HG02973 (cell line): ENCODE measurements around the gene CEP170B.
"Not testable (repeated sequence)": the region's sequence is repeated elsewhere in the genome, so short reads cannot be mapped to it uniquely, and the experiment has no call there.

Source experiments
- ATAC-seq: cut with Tn5 transposase; IDR thresholded peaks from one replicate; pipeline ENCODE4 v1.9.1; 2021; ENCODE audit warnings: moderate library complexity; ENCODE audit not compliant: unreplicated experiment

CEP170B gene

DNA sequence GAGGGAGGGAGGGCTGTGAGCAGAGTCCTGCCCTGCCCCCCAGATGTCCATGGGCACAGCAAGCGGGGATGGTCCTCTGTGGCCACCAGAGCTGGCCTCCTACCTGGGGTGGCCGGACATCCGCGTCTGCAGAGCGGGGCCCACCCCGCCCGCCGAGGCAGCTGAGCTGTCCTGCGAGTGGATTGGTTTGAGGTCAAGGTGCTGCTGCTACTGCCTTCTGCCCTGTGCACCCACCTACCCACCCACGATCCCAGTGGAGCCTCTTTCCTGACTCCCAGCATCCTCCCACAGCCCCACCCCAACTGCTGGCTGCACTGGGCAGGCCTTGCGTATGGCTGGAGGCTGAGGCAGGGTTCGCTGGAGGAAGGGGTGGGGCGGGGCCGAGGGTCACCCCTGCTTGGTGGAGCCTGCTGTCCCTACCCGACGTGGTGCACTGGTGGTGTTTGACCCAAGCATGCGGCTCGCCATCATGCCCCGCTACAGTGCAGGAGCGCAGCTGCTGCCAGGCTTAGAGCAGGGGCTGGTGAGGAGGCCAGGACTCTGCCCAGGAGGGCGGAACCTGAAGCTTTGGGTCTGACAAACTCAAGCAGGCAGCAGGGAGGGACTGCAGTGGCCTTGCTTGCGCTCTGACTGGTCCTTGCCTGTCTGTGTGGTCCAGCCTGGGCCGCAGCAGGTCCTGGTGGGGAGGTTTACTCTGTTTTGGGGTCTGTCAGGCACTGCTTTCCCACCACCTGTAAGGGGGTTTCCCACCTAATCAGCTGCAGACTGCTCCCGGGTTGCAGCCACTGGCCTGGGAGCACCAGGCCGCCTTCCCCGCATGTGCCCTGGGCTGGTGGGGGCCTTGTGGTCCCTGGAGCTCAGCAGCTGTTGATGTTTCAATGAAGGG, 23.7 kb downstream of the CEP170B start:
- ATAC-seq, result no peak

DNA sequence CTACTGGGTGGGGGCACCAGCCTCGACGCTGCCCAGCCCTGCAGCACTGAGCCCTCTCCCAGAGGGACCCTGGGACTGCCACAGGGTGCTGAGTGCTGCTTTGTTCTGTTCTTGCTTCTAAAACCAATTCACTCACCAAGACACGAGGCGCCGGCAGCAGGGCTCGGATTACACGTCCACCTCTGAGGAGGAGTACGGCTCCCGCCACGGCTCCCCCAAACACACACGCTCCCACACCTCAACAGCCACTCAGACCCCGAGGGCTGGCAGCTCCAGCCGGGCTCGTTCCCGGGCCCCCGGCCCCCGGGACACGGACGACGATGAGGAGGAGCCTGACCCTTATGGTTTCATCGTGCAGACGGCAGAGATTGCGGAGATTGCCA, 24.3 kb downstream of the CEP170B start:
- ATAC-seq, result no peak

DNA sequence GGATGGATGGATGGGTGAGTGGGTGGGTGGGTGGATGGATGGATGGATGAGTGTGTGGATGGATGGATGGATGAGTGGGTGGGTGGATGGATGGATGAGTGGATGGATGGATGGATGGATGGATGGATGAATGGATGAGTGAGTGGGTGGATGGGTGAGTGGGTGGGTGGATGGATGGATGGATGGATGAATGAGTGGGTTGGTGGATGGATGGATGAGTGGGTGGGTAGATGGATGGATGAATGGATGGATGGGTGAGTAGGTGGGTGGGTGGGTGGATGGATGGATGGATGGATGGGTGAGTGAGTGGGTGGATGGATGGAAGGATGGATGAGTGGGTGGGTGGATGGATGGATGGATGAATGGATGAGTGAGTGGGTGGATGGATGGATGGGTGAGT, 25.2 kb downstream of the CEP170B start:
- not testable (repeated sequence) for ATAC-seq

DNA sequence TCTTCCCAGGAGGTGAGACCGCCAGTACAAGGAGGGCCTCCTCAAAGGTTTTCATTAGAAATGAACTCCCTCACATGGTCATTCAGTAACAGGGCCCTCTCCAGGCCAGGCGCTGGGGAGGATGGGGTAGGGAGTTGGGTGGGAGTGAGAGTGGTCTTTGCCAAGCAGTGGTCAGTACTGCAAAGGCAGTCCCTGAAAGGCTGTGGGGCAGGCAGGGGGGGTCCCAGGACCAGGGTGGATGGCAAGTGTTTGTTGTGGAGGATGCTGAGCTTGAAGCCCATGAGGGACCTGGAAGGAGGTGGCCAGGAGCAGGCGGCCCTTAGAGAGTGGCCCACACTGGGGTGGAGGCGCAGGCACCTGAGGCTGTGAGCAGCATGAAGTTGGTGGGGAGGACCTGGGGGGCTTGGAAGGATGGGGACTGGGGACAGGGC, 26.1 kb downstream of the CEP170B start:
- no peak for ATAC-seq

DNA sequence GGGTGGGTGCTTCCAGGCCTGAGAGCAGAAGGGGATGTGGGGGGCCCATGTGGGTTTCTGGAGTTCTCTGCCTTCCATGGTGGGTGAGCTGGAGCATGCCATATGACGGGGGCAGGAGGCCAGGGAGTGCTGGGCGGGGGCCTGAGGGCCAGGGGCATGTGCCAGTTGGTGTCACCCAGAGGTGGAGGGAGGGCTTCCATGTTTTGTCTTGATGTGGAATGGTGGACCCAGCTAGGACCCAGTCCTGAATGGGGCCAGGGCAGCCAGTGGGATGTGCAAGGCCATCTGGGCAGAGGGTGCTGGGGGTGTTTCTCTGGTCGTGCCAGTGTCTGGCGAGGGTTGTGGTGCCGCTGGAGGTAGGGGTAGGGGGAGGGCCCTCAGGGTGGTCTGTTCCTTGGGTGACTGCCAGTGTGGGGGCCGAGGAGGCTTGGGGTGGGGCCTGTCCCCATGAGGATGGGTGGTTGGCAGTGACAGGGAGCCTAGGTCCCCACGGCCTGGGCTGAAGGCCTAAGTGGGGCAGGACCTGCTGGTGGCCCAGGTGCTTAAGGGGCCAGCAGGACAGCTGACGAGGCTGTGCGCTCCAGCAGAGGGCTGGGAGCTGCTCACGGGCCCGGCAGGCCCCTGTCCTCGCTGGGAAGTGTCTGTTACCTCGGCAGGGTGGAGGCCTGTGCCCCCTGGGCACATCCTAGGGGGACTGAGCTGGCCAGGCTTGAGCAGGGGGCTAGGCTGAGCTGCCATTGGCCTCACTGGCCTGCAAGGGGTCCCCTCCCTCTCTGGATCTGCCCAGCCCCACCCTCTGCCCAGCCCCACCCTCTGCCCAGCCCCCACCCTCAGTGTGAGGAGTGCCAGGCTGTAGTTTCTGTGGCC, 26.8 kb downstream of the CEP170B start:
- no peak for ATAC-seq

DNA sequence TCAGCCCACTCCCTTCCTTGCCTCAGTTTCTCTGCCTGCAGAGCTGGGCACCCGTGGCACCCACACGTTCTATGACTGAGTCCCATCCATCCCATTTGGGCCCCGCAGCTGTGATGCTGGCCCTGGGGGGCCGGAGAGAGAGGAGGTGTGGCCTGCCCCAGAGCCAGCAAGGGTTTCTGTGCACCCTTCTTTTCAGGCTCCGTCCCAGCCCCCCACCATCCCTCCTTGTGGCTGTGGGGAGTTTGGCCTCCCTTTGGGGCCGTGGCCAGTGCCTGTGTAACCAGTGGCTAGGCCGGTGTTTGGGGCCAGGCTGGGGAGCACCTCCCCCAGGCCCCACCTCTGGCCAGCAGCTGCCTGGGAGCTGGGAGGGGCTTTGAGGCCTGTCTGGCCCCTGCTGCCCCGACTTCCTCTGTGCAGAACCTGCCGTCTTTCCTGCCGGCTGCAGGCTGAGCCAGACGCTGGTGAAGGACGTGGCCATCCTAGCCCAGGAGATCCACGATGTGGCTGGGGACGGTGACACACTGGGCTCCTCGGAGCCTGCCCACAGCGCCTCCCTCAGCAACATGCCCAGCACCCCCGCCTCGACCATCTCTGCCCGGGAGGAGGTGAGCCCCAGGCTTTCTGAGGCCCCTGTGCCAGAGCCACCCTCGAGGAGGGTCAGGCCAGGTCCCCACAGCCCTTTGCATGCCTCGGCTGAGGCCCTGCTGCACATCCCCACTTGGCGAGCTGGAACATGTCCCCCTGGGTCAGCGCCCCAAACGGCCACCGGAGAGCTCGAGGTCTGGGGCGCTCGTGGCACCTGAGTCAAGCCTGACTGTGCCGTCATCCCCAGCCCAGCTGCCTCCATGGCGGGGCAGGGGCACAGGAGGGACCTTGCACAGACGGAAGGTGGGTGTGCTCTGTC, 27.7 kb downstream of the CEP170B start:
- ATAC-seq, result no peak

DNA sequence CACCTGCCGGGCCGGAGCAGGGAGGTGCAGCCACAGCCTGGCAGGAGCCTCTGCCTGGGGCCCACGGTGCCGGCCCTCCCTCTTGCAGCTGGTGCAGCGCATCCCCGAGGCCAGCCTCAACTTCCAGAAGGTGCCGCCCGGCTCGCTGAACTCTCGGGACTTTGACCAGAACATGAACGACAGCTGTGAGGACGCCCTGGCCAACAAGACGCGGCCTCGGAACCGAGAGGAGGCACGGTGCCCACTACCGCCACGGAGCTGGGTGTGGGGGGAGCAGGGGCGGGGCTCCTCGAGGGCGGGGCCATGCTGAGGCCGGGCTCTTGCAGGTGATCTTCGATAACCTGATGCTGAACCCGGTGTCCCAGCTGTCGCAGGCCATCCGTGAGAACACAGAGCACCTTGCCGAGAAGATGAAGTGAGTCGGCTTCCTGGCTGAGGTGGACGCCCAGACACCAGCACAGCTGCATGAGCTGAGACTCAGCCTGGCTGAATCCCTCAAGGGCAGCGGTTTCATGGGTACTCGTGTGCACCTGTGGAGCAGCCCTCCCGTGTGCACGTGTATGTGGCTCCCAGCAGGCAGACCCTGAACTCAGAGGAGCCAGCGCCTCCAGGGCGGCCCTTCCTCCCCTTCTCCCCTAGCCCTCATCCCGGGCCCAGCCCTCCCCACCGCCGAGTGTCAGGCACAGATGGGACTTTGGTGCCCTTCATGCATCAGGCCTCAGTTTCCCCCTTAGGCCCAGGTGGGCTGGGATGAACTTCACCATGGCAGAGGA, 28.6 kb downstream of the CEP170B start:
- ATAC-seq, result no peak

DNA sequence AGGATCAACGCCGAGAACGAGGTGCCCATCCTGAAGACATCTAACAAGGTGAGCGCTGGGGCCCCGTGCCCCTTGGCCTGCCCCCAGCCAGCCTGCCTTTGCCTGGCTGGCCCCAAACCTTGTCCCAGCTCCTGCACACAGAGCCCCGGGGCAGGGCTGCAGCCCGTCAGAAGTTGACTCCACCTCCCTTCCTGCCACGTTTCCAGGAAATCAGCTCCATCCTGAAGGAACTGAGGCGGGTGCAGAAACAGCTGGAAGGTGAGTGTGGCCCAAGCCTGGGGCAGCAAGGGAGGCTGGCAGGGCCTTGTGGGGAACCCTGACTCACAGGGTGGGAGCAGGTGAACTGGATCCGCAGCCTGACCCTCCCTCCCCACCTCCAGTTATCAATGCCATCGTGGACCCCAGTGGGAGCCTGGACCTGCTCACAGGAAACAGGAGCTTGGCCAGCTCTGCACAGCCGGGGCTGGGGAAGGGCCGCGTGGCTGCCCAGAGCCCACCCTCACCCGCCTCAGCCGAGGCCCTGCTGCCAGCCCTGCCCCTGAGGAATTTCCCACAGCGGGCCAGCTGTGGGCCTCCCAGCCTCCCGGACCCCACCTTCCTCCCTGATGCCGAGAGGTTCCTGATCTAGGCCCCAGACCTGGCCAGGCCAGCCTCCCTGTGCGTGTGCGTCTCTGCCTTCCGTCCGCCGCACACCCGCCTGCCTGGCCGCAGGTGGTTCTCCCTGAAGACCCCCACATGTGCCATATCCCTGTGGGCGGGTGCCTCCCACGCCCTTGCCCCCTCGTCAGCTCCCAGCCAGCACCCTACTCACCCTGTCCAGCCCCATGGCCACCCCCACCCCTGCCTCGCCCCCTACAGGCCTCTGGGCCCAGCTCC, 29.5 kb downstream of the CEP170B start:
- no peak for ATAC-seq

DNA sequence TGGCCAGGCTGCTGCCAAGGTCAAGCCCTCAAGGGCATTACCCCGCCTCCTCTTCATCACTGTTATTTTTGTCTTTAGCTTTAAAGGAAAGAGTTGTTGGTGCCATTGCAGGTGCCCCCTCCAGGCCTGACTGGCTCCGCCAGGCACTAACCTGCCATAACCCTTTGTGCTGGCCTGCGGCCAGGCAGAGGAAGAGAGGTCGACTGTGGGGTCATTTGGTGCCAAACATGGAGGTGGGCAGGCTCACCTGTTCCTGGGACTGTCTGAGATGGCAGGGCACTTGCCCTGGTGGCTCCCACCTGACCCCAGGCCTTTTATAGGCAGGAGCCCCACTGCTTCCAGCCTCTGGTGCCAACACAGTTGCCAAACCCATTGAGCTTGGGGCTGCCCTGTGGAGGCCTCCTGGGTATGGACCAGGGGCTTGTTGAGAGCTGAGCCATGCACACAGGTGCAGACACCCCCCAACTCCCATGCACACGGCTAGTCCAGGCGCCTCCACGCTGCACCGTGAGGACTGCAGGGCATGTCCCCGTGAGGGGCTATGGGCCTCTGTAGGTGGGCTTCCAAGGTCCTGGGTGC, 30.2 kb downstream of the CEP170B start:
- ATAC-seq, result no peak

DNA sequence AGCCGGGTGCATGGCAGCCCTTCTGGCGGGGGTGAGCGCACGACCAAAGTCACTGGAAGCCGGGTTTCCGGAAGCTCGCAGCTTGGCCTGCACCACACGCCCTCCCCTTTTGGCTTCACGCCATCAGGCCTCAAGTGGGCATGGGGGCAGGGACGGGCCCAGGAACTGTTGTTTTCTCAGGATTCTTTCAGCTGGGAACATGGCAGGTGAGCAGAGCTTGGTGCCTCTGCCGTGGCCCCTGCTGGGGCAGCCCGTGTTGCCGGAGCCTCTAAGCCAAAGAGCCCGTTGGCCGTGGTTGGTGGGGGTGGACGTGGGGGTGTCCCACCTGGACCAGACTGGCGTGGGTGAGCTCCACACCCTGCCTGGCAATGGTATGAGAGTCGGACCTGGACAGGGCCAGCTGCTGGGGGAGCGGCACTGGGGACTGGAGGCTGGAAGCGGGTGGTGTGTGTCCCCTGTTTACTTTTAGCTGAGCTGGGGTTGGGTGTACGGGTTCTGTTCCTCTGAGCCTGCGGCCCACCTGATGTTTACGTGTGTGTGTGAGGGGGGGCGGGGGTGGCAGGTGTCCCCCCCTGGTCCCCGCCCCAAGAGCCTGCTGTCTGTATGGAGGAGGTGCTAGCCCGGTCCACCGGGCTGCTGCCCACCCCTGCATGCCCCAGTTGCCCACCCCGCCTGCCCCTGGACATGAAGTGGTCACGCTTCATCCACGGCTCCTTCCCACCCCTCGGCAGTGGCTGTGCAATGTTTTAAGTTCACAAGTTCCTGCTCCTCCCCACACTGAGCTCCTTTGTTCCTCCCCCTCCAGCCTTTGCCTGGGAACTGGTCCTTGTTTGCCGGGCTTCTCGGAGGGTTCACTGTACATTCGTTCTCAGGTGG, 31.0 kb downstream of the CEP170B start:
- no peak for ATAC-seq

DNA sequence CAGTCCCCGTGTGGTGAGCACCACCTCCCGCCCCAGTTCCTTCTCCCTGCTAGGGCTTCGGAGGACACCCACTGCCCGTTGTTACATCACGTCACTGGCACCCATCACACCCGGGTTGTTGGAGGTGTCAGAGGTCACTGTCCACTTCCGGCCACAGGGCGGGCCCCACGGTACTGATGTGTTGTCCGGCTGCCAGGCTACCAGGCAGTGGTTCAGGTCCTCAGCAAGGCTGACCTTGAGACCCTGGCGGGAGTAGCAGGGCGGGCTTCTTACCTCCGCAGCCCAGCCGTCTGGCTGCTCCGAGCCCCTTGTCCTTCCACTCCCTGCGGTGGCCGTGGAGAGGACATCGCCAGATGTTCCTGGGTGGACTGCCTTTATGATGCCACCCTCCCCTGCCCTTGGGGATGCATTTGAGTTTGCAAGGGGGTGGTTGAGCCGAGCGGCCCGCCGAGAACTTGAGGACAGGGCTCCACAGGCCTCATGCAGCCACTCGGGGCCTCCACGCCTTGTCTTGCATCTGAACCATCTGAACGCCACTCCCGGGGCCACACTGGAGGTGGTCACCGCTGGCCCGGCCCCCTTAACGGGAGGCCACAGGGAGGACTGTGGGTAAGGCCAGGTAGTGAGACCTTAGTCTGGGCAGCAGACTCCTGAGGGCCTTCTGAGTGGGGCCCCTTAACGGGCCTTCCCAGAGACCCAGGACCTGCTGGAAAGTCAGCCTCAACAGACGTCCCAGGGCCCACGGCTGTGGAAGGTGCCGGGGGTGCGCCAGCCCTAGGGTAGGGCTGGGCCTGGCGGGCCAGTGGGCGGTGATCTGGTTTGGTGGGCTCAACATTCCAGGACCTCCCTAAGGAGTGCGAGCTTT, 32.5 kb downstream of the CEP170B start:
- no peak for ATAC-seq

DNA sequence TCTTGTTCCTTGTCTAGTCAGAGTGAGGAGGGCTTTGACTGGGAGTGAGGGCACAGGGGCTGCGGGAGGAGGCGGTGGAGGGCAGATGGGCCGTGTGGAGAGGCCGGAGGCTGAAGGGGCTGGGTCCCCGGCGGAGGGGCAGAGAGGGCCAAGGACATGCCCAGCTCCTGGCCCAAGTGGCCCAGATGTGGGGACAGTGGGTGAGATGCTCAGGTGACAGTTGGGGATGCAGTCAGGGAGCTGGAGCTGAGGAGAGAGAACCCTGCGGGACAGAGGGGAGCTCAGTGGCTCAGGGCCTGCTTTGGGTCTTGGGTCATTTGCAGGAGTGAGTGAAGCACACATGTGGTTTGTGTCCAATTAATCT, 33.1 kb downstream of the CEP170B start:
- ATAC-seq, result no peak

DNA sequence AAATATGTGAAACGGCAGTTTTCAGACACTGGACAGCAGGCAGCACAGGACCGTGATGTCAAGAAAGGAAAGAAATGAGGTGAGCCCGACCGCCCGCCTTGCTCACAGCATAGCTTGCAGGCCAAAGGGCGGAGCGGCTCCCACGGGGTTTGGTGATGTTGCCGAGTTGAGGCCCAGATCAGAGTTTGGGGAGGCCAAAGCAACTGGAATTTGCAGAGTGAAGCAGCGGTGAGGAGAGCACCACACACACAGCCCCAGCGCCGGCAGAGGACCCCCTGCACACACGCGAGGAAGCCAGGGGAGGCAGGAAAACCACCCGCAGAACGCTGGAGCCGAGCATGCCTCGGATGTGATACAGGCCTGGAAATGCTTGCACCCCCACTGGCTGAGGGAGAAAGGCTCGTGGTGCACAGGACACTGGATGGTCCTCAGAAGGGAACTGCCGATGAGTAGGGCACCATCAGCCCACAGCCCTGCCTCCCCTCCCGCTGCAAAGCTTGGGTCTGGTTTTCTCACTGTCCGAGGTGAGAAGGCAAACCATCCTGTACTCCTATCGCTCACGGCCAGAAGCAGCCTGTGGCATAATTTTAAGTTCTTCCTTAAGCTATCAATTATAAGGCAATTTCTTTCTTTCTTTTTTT, 33.9 kb downstream of the CEP170B start:
- ATAC-seq, result no peak

DNA sequence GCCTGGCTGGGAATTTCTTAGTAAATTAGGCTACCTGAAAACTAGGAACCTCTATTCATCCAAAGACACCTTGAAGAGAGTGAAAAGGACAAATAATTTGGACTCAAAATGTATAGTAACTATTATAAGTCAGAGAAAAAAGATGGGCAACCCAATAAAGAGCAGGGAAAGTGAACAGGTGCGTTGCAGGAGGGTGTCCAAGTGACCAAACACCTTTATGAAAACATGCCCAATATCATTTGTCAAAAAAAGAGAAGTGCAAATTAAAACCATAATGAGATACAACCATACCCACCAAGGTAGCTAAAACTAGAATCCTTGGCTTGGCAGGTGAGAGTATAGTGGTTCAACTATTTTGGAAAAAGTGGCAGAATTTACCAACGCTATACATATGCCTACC, 34.7 kb downstream of the CEP170B start:
- no peak for ATAC-seq

DNA sequence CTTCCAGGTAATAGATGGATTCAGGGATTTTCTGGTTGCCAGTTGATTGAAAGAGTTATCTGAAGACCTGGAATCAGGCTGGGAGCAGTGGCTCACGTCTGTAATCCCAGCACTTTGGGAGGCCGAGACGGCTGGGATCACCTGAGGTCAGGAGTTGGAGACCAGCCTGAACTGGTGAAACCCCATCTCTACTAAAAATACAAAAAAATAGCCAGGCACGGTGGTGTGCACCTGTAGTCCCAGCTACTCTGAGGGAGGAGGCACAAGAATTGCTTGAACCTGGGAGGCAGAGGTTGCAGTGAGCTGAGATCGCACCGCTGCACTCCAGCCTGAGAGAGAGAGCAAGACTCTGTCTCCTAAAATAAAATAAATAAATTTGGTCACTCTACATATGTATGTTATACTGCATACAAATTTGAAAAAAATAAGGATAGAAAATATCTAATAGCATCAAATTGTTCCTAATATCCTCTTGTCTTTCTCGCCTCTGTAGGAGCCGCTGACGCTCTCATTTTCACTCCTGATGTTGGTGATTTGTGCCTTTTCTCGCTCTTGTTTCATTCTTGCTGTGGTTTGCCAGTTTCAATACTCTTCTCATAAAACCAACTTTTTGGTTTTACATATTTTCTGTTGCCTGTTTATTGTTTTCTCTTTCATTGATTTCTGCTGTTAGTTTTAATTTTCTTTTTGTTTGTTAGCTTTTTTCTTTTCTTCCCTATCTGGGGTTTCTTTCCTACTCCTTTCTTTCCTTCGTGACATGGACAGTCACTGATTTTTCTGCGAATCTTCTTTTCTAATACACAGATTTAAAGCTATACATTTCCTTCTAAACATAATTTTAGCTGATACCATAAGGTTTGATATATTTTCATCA, 35.8 kb downstream of the CEP170B start:
- ATAC-seq, result no peak

DNA sequence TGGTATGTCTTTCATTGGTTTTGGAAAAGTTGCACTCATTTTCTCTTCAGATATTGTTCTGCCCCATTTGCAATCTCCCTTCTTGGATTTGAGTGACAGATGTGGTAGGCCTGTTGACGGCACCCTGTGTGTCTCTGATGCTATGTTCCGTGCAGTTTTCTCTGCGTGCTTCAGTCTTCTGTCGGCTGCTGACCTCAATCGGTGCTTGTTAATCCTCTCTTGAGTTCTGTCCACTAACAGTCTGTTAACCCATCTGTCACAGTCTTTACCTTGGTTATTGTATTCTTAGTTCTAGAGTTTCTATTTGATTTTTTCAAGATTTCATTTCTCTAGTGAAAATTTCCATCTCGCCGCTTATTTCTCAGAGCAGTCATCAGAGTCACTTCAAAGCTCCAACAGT, 38.9 kb downstream of the CEP170B start:
- no peak for ATAC-seq
